HG03378 (cell line): Measurements from ENCODE around the gene LRRC49.
"Not testable (repeated sequence)": the region's sequence is repeated elsewhere in the genome, so short reads cannot be mapped to it uniquely, and the experiment has no call there.

Experiments used
- ATAC-seq: cut with Tn5 transposase; IDR thresholded peaks from one replicate; pipeline ENCODE4 v1.9.1; 2021; ENCODE audit warnings: mild to moderate bottlenecking, moderate library complexity; ENCODE audit not compliant: unreplicated experiment

LRRC49 gene

DNA sequence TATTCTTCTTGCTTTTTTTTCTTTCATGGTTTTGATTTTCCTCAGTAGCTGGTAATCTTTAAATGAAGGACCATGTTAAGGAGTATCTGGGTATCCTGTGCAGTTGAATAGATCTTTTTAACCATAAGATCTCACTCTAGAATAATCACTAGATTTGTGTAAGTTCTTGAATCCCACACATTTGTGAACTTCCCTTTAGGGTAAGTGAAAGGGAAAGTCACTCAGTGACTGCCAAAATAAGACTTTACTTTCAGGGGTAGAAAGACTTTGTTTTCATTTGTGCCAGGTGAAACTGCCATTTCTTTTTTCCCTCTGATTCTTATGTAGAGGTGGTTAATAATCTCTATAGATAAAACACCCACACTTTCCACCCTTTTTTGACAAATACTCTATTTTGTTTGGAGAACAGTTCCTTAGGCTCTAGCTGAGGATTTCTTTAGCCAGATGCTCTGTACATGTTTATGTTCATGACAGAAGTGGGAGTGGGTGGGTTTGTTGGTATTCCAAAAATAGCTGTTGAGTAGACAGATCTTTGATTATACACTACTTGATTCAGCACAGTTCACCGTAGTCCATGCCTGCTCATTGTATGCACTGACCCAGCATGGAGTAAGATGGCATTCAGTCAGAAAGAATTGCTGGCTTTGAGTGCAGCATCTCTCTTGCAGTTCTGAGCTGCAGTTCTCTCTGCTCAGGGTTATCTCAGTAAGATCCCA is 28.5 kb downstream of the LRRC49 start:
- ATAC-seq, result no peak

DNA sequence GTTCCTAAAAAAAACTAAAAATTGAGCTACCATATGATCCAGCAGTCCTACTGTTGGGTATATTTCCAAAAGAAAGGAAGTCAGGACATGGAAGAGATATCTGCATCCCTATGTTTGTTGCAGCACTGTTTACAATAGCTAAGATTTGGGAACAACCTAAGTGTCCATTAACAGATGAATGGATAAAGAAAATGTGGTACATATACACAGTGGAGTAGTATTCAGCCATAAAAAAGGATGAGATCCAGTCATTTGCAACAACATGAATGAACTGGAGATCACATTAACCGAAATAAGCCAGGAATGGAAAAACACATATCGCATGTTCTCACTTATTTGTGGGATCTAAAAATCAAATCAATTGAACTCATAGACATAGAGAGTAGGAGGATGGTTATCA is 29.5 kb downstream of the LRRC49 start:
- no peak for ATAC-seq

DNA sequence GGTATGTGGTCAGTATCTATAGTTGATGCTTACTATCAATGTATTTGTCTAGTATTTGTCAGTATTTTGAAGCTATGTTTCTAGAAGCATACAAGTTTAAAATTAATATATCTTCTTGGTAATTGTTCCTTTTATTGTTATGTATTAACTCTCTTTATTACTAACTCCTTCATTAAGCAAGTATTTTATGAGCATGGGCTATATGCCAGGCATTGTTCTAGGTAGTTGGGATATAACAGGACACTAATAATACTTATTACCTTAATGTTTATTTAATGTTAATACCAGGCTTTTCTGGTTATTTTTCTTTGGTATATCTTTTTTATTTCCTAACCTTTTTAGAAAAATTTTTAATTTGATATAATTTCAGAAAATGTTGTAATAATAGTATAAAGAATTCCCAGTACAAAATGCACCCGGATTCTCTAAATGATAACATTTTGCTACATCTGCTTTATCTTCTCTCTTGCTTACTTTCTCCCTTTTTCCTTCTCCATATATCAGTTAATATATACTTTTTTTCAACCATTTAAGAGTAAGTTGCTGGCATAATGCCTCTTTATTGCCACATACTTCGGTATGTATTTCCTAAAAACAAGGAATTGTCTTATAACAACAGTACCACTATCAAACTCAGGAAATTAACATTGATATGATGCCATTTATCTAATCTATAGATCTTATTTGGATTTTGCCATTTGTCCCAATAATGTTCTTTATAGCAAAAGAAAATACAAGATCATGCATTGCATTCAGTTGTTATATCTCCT is 30.9 kb downstream of the LRRC49 start:
- no peak for ATAC-seq

DNA sequence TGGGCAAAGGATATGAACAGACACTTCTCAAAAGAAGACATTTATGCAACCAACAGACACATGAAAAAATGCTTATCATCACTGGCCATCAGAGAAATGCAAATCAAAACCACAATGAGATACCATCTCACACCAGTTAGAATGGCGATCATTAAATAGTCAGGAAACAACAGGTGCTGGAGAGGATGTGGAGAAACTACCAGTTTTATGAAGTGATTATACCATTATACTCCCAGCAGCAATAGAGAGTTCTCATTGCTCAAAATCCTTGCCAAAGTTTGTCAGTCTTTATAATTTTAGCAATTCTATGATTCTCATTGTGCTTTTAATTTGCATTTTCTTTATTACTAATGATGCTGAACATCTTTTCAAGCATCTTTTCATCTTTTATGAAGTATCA is 34.3 kb downstream of the LRRC49 start:
- not testable (repeated sequence) for ATAC-seq

DNA sequence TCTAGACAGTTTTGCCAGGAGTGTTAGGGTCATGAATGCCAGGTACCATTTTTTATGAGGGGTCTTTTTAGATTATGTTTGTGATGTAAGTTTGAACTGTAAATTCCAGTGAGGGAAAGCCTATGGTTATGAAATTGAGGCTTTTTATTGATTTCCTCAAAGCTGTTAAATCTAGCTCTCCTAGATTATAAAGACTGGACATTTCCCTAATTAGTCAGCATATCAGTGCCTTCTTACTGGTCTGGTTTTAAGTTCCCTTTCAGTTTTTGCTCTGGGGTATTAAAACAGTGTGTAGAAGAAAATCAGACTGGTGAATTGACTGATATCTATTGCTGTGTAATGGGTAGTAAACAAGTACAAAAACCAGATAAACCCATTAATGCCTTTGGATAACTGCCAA is 39.2 kb downstream of the LRRC49 start:
- no peak for ATAC-seq

DNA sequence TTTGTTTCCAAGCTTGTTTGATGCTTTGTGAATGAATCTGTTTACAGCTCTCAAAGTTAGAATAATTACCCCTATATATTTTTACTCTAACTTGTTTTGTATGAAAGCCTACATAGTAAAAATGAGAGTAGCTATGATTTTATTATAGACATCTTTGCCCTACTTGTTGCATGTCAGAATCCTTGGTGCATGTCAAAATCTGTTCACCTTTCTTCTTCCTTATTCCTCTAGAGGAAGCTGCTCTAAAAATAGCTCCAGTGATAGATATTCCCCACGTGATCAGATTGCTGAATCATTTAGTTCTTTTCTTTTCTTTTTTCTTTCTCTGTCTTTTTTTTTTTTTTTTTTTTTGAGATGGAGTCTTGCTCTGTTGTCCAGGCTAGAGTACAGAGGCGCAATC is 39.8 kb downstream of the LRRC49 start:
- ATAC-seq, result no peak

DNA sequence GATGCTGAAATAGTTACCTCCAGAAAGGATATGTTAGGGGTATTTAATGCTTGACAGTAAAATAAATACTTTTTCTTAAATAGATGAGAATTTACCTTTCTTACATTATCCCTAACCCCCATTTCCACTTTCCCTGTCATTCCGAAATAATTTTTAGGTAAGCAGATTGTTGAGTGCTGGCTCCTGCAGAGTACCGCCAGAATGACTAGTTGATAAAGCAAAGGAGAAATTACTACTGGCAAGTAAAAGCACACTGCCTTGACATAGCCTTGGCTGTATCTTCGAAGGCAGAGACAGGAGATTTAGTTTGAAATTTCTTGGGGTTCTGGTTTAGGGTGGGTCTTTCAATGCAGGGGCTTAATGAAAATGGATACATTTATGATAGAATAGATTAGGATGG is 40.8 kb downstream of the LRRC49 start:
- ATAC-seq, result no peak

DNA sequence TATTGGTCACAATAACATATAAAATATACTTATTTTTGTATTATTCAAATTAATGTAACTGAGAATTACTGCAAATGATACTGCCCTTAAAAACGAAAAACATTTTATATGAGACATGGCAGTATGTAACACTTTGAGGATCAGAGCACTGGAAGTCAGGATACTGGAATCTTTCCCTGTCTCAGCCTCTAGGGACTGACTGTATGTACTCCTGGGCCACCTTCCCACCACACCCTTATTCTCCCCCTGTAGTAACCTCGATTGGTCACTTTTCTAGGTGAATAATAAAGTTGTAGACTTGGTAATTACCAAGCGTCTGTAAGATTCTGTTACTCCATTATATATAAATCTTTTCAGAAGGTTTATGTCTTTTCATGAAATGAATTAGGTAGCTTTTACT is 43.0 kb downstream of the LRRC49 start:
- ATAC-seq, result no peak

DNA sequence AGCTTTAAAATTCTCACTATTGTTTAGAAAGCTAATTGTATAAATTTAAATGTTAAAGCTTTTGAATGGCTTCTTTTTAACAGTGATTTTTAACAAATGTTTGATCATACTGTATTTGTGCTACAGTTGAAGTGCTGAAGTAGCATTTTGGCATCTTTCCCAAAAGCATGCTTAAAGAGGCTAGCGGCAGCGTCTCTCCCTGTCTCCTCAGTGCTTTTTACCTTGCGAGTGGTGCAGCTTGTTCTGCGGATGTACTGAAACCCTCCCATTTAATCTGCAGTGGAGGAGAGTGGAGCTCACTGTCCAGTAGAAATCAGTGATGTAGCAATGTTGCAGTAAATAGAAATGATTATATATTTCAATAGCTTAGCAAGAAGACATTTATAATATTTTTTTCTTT is 43.7 kb downstream of the LRRC49 start:
- ATAC-seq, result no peak

DNA sequence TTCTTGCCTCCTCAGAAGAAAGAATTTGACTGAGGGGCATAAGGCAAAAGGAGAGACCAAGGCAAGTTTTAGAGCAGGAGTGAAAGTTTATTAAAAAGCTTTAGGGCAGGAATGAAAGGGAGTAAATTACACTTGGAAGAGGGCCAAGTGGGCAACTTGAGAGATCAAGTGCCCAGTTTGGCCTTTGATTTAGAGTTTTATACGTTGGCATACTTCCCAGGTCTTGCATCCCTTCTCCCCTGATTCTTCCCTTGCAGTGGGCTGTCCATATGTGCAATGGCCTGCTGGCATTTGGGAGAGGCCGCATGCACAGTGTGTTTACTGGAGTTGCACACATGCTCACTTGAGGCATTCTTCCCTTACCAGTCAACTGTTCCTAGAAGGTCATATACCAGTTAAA is 50.7 kb downstream of the LRRC49 start:
- ATAC-seq, result not testable (repeated sequence)

DNA sequence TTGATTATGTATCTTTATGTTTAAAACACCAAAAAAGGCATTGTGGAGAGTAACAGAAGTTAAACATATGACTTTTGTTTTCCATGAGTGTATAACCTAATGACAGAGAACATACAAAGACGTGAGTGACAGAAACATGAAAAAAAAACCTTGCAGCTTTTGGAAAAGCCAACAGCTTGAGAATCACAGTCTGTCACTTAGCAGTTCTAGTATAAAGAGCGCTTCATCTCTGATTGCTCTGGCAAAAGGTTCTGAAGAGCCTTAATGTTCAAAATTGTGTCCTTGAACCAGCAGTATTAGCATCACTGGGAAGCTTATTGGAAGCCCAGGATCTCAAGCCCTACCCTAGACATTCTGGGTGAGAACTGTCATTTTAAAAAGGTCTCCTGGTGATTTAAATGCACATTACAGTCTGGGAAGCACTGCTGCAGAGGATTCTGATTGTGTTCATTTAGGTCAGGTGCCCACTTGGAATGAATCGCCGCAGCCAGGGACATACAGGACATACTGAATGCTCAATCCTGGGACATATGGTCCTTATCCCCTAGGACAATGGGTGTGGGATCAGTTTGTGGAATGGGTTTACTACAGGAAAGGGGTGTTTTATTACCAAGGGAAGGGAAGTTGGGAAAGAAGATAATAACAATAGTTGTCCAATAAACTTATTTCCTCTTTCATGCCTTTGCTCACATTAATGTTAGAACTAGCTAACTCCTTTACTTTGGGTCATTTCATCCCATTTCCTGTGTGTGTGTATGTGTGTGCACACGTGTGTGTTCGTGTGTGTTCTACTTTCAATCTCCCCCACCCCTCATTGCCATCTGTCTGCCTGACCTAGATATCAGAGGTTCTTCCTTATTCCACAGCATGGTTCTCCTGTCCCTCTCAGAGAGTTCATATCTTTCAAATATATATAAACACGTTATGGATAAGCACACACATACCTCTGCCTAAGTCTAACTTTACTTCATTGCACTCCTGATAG is 55.0 kb downstream of the LRRC49 start:
- no peak for ATAC-seq

DNA sequence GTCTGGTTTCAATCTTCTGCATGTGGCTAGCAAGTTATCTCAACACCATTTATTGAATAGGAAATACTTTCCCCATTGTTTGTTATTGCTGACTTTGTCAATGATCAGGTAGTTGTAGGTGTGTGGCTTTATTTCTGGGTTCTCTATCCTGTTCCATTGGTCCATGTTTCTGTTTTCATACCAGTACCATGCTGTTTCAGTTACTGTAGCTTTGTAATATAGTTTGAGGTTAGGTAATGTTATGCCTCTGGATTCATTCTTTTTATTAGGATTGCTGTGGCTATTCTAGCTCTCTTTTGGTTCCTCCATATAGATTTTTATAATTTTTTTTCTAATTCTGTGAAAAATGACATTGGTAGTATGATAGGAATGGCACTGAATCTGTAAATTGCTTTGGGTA is 58.3 kb downstream of the LRRC49 start:
- no peak for ATAC-seq

DNA sequence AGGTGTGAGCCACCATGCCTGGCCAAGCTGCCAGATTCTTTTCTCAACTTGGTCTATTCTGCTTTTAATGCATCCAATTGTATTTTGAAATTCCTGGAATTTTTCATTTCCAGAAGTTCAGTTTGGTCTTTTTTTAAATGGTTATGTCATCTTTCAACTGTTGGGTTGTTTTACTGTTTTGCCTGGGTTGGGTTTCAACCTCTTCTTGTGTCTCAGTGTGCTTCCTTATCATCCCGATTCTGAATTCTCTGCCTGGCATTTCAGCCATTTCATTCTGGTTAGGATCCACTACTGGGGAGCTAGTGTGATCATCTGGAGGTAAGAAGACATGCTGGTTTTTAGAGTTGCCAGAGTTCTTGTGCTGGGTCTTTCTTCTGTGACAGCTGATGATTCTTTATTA is 61.5 kb downstream of the LRRC49 start:
- no peak for ATAC-seq

DNA sequence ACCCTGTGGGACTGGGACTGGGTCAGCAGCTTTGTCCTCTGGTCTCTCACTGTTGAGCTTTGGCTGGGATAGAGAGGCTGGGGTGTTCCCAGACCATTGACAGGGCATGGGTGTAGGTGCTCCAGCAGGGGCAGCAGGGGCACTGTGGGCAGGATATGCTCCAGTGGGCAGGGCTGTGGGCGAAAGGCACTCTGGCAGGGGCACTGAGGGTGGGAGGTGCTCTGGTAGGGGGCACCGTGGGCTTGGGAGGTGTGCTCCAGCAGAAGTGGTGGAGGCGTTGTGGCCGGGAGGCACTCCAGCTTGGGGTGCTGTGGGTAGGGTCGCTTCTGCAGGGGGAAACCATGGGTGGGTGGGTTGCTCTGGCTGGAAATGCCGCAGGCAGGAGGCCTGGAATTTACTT is 62.1 kb downstream of the LRRC49 start:
- ATAC-seq, result no peak

DNA sequence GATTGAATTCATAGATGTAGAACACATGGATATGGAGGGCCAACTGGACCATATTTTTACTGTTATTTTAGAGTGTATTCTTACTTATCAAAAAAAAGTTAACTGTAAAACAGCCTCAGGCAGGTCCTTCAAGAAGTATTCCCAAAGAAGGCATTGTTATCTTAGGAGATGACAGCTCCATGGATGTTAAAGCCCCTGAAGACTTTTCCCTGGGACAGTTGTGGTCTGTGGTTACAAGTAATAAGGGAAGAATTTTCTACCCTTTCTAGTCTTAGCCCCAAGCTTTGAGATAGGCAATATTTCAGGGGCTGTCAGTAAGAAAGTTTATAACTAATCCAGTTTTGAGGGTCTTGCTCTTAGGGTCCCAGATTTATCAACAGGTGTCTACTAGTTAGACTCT is 62.5 kb downstream of the LRRC49 start:
- ATAC-seq, result no peak

DNA sequence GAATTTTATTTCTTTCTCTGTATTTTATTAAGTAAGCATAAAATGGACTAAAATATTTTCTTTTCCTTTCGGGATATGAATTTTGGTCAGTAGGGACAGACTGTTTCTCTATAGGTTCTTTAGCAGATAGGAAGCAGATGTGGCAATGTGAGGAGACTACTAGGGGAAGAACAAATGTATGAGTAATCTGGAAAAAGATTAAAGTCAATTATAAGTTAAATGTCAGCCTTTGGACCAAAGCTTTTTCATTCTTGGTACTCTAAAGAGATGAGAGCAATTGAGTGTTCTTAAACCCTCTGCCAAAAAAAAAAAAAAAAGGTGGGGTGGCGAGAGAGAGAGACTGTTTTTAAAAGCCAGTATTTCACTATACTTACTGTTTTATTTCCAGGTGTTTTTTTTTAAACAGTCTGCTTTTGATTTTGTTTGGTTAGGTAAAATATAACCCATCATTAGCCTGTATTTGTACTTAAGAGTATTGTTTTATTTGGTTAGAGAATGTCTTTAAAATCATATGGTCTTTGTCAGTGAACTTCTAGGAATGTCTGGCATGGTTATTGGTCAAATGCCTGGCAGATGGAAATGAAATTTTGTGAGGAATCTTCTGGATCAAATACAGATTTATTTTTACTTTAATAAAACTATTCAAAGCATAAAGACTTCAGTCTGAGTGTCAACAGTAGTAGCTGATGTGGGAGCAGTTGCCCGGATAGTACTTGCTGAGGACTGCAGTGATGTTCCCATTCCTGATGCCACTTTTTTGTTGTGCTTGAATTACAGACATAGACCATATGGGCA is 63.8 kb downstream of the LRRC49 start:
- no peak for ATAC-seq

DNA sequence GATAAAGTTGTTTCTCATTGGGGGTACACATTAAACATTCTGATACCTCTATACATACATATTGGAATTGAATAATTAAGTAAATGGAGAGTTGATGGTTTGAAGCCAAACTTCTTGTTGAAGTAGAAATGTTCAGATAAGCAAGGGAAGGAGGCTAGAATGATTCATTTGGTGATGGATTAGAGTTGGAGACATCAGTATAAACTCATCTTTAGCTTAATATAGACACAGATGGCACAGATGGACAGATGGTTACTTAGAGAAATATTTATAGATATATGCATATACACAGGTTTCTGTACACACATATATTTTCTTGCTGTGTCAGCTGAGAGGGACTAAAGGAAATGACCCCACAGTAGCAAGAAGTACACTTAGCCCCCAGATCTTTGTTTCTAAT is 69.5 kb downstream of the LRRC49 start:
- ATAC-seq, result no peak

DNA sequence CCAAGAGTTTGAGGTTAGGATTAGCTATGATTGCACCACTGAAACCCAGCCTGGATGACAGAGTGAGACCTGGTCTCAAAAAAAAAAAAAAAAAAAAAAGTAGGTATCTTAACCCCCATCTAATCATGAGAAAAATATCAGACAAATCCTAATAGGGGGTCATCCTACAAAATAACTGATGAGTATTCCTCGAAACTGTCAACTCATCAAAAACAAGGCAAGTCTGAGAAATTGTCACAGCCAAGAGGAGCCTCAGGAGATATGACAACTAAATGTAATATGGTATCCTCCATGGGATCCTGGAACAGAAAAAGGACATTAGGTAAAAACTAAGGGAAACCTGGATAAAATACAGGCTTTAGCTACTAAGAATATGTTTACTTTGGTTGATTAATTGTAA is 70.6 kb downstream of the LRRC49 start:
- ATAC-seq, result no peak

DNA sequence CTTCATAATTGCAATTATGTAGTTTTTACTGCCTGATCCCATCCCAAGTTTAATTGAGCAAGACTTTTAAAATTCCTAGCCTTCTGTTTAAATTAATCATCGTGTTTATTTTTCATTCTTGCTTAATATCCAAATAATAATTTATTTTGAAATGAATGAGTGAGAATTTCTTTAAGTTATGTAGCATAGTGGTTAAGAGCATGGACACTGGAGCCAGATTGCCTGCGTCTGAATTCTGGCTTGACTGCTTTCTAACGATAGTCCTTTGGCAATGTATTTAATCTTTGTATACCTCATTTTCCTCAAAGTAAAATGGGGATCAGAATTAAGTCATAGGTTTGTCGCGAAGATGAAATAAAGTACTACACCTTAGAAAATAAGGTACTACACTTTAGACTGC is 71.4 kb downstream of the LRRC49 start:
- no peak for ATAC-seq

DNA sequence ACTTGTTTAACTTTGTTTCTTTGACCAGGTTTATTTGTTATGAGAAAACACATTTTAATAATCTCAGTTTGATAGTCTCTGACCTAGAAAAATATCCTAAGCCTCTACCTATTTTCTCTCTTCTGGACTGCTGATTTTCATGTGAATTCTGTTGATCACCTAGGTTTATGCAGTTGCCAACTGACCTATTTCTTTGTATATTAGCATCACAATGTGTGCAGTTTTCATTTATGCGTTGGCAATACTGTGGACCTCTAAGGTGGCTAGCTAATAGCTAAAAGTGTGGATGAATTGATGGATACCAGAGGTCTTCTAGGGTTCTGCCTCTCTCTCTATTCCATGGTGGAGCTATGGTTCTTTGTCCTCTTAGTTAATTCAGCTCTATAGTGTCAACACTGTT is 72.1 kb downstream of the LRRC49 start:
- no peak for ATAC-seq

DNA sequence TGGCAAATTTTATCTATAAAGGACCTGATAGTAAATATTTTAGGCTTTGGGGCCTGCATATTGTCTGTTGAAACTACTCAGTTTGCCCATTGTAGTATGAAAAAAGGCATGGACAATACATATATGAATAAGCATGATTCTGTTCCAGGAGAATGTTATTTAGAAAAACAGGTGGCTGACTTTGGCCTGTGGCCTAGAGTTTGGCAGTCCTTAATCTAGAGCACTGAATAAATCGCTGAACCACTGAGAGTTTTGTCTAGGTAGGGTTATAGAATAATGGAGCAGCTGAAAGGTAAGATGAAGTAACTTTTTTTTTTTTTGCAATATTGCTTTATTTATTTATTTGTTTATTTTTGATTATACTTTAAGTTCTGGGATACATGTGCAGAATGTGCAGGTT is 75.0 kb downstream of the LRRC49 start:
- no peak for ATAC-seq
